ENCODE measurements around the gene TARBP1. TPM values are rescaled to one million over a fixed set of nuclear protein-coding genes. Genes with fewer than 3 reads are reported as not detected.

Gene TARBP1
- total RNA-seq, 1 donor from 2014 or later = 38.1 TPM

DNA sequence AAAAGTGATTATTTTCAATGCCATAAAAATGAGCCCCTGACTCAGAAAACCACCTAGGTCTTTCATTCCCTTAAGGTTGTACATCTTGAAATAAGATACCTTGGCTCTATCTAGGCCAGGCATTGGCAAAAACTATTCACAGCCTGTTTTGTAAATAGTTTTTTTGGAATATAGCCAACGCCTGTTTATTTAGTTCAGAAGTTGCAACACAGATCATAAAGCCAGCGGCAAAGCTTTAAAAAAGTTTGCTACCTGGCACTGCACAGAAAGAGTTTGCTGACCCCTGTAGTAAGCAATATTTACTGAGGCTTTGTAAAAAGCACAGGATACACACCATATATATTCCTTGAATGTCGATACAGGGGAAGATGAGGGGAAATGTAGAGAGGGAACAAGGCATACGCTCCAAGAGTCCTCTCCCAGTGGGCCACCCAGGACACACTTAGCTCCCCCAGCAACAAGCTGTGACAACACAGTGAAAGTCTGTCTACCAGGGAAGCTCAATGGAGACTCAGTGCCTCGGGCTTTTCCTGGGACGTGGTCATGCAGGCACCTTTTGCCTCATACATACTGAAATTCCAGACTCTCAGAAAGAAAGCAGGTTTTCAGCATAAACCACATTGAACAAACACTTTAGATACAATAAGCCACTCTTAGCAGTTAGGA, 20.5 kb downstream of the TARBP1 start:
- Mint-ChIP-seq H3K27me3 (no peaks in the 10 kb centered on the region), H3K9me3 (no peaks in the 10 kb centered on the region), H3K36me3 (peaks cover 21% of the 10 kb centered on the region), H3K4me3 (no peak overlapping the region), H3K4me1 (ENCODE audit: unreplicated experiment) (no peaks in the 10 kb centered on the region), H3K27ac (no peak overlapping the region)
- DNase-seq (ENCODE audit: extremely low spot score, unreplicated experiment) = no peak
- TF ChIP-seq, protein P1, sequence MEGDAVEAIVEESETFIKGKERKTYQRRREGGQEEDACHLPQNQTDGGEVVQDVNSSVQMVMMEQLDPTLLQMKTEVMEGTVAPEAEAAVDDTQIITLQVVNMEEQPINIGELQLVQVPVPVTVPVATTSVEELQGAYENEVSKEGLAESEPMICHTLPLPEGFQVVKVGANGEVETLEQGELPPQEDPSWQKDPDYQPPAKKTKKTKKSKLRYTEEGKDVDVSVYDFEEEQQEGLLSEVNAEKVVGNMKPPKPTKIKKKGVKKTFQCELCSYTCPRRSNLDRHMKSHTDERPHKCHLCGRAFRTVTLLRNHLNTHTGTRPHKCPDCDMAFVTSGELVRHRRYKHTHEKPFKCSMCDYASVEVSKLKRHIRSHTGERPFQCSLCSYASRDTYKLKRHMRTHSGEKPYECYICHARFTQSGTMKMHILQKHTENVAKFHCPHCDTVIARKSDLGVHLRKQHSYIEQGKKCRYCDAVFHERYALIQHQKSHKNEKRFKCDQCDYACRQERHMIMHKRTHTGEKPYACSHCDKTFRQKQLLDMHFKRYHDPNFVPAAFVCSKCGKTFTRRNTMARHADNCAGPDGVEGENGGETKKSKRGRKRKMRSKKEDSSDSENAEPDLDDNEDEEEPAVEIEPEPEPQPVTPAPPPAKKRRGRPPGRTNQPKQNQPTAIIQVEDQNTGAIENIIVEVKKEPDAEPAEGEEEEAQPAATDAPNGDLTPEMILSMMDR (conservative IDR thresholded peaks at IDR 0.05) = no peak

DNA sequence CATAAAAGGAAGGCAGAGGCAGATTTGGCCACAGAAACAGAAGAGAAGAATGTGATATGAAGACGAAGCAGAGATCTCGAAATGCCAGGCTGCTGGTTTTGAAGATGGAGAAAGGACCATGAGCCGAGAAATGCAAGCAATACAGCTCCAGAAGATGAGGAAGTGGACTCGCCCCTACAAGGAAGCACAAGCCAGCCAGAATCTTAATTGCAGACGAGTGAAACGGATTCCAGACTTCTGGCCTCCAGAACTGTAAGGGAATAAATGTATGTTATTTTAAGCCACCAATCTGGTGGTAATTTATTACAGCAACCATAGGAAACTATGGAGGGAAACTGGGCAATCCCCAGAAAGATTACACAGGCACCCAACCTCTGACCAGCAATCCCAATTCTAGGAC, 24.1 kb downstream of the TARBP1 start:
- TF ChIP-seq, protein P1 (conservative IDR thresholded peaks at IDR 0.05) = no peak
- no peak for DNase-seq (ENCODE audit: extremely low spot score, unreplicated experiment)
- Mint-ChIP-seq H3K4me1 (ENCODE audit: unreplicated experiment) (no peaks in the 10 kb centered on the region), H3K27ac (no peak overlapping the region), H3K36me3 (peaks cover 26% of the 10 kb centered on the region), H3K4me3 (no peak overlapping the region), H3K27me3 (no peaks in the 10 kb centered on the region), H3K9me3 (no peaks in the 10 kb centered on the region)

DNA sequence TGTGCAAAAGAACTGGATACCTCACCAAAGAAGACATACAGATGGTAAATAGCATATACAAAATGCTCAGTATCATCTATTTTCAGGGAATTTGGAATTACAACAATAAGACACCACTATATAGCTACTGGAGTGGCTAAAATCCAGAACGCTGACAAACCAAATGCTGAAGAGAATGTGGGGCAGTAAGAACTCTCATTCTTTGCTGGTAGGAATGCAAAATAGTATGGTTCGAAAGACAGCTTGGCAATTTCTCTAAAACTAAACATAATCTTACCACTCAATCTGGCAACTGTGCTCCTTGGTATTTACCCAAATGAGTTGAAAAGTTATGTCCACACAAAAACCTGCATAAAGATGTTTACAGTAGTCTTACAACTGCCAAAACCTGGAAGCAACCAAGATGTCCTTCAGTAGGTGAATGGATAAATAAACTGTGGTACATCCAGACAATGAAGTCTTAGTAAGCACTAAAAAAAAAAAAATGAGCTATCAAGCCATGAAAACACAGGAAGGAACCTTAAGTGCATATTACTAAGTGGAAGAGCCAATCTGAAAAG, 26.5 kb downstream of the TARBP1 start:
- TF ChIP-seq, protein P1 (conservative IDR thresholded peaks at IDR 0.05) = no peak
- DNase-seq (ENCODE audit: extremely low spot score, unreplicated experiment) = no peak
- Mint-ChIP-seq H3K4me1 (ENCODE audit: unreplicated experiment) (no peaks in the 10 kb centered on the region), H3K27me3 (no peaks in the 10 kb centered on the region), H3K9me3 (no peaks in the 10 kb centered on the region), H3K36me3 (peaks cover 34% of the 10 kb centered on the region), H3K27ac (no peak overlapping the region), H3K4me3 (no peak overlapping the region)

DNA sequence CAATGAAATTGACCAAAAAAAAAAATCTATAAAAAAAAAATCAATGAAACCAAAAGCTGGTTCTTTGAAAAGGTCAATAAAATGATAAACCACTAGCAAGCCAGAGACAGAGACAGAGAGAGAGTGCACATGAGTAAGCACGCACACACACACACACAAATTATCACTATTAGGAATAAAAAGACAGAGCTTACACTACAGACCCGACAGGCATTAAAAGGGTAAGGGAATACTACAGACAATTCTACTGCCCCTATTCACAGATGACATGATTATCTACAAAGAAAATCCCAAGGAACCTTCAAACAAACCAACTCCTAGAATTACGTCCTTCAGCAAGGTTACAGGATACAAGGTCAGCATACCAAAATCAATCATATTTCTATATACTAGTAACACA, 38.6 kb downstream of the TARBP1 start:
- H3K27me3 Mint-ChIP-seq = no peaks in the 10 kb centered on the region
- peaks cover 9% of the 10 kb centered on the region for H3K9me3 Mint-ChIP-seq
- peaks cover 64% of the 10 kb centered on the region for H3K36me3 Mint-ChIP-seq
- H3K4me3 Mint-ChIP-seq = no peak overlapping the region
- DNase-seq (ENCODE audit: extremely low spot score, unreplicated experiment) = no peak
- H3K27ac Mint-ChIP-seq = no peak overlapping the region
- peaks cover 4% of the 10 kb centered on the region for H3K4me1 Mint-ChIP-seq (ENCODE audit: unreplicated experiment)
- TF ChIP-seq, protein P1 (conservative IDR thresholded peaks at IDR 0.05) = no peak

DNA sequence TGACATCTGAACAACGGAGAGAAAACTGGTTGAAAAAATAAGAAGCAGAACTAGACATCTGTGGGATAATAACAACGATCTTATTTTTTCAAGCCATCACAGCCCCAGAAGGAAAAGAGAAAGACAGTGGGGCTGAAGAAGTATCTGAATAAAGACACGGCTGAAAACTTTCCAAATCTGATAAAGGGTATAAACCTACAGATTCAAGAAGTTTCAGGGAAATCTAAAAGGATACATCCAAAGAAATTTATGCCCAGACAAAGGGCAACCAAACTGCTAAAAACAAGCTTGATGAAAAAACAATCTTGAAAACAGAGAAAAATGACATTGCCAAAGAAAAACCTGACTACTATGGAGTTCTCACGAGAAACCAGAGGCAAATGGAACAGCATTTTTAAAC, 40.4 kb downstream of the TARBP1 start:
- Mint-ChIP-seq H3K27ac (no peak overlapping the region), H3K4me3 (no peak overlapping the region), H3K4me1 (ENCODE audit: unreplicated experiment) (peaks cover 10% of the 10 kb centered on the region), H3K36me3 (peaks cover 55% of the 10 kb centered on the region), H3K27me3 (no peaks in the 10 kb centered on the region), H3K9me3 (peaks cover 9% of the 10 kb centered on the region)
- TF ChIP-seq, protein P1 (conservative IDR thresholded peaks at IDR 0.05) = no peak
- no peak for DNase-seq (ENCODE audit: extremely low spot score, unreplicated experiment)
